NCI-H1105 treated with DMSO at 0.1 percent for 48 hours (cell line): ENCODE measurements around the gene CYP27C1.
"Not testable (repeated sequence)": the region's sequence is repeated elsewhere in the genome, so short reads cannot be mapped to it uniquely, and the experiment has no call there.

Source experiments
- DNase-seq: peaks from one replicate; lab custom pipeline; 2025; lab: John Stamatoyannopoulos, UW

The CYP27C1 gene

GRCh38 chr2:127170452-127171197, 49.5 kb downstream of the CYP27C1 start:
- no peak for DNase-seq

- DNase-seq = no peak
Measured at GRCh38 chr2:127170021-127170420, 50.1 kb downstream of the CYP27C1 start.

- no peak for DNase-seq
Measured at GRCh38 chr2:127169066-127169660, 50.9 kb downstream of the CYP27C1 start.

- peak; percentile 1 for DNase-seq
Measured at GRCh38 chr2:127166231-127166860, 53.8 kb downstream of the CYP27C1 start.

- no peak for DNase-seq
Measured at GRCh38 chr2:127165539-127165935, 54.6 kb downstream of the CYP27C1 start.

- DNase-seq = no peak
Measured at GRCh38 chr2:127164761-127165538, 55.1 kb downstream of the CYP27C1 start.

- no peak for DNase-seq
Measured at GRCh38 chr2:127163921-127164320, 56.2 kb downstream of the CYP27C1 start.

- DNase-seq = not testable (repeated sequence)
Measured at GRCh38 chr2:127163090-127163406, 57.1 kb downstream of the CYP27C1 start.

- DNase-seq = no peak
Measured at GRCh38 chr2:127162261-127163089, 57.6 kb downstream of the CYP27C1 start.

- no peak for DNase-seq
Measured at GRCh38 chr2:127161176-127162136, 58.6 kb downstream of the CYP27C1 start.

GRCh38 chr2:127160676-127161075, 59.4 kb downstream of the CYP27C1 start:
- DNase-seq = no peak

GRCh38 chr2:127159543-127159942, 60.6 kb downstream of the CYP27C1 start:
- no peak for DNase-seq

- no peak for DNase-seq
Measured at GRCh38 chr2:127158614-127159290, 61.3 kb downstream of the CYP27C1 start.

- no peak for DNase-seq
Measured at GRCh38 chr2:127157651-127158485, 62.2 kb downstream of the CYP27C1 start.

GRCh38 chr2:127157114-127157513, 63.0 kb downstream of the CYP27C1 start:
- DNase-seq = no peak

- no peak for DNase-seq
Measured at GRCh38 chr2:127155947-127156346, 64.2 kb downstream of the CYP27C1 start.

- DNase-seq = no peak
Measured at GRCh38 chr2:127155028-127155581, 65.0 kb downstream of the CYP27C1 start.

GRCh38 chr2:127154396-127154795, 65.7 kb downstream of the CYP27C1 start:
- no peak for DNase-seq

- no peak for DNase-seq
Measured at GRCh38 chr2:127153691-127154158, 66.4 kb downstream of the CYP27C1 start.
